T-helper 17 cell (primary cell): ENCODE results near the gene TRIM54. TPM values are rescaled to one million over a fixed set of nuclear protein-coding genes. Genes with fewer than 3 reads are reported as not detected.
"Not testable (repeated sequence)": the region's sequence is repeated elsewhere in the genome, so short reads cannot be mapped to it uniquely, and the experiment has no call there.

Source experiments
- ATAC-seq: fragments of 150-1000 bp; cut with Tn5 transposase; 2 replicates; pipeline ENCODE4 v1.10.0; 2021; ENCODE audit warnings: mild to moderate bottlenecking, moderate library complexity
- DNase-seq, 3 donors: peaks; one replicate each; pipeline versions ENCODE4 v3.0.0 to v3.0.0-alpha.2; 2020 to 2021
- H3K9me3 ChIP-seq: one replicate; pipeline ENCODE4 v1.7.0; 2013; ENCODE audit warnings: low read length, mild to moderate bottlenecking; ENCODE audit not compliant: control insufficient read depth, poor library complexity, severe bottlenecking
- H3K27ac Mint-ChIP-seq: one replicate; pipeline ENCODE4 v1.8.0; 2022; ENCODE audit warnings: mild to moderate bottlenecking, moderate library complexity, mixed read lengths
- H3K27me3 Mint-ChIP-seq: one replicate; pipeline ENCODE4 v1.8.0; 2022; ENCODE audit warnings: mixed read lengths
- H3K36me3 Mint-ChIP-seq: one replicate; pipeline ENCODE4 v1.8.0; 2022; ENCODE audit warnings: low read depth, mixed read lengths
- H3K4me1 Mint-ChIP-seq: one replicate; pipeline ENCODE4 v1.8.0; 2022; ENCODE audit warnings: mild to moderate bottlenecking, mixed read lengths
- H3K4me3 Mint-ChIP-seq: one replicate; pipeline ENCODE4 v1.8.0; 2022; ENCODE audit warnings: mild to moderate bottlenecking, moderate library complexity, mixed read lengths
- total RNA-seq, 4 donors: library from RNA in 2 of 4; stranded (reverse) in 2 of 4; gene quantifications; one replicate each; pipeline ENCODE4 v1.2.3 and lab custom pipeline; 2022 to 2026

The TRIM54 gene
- total RNA-seq, 2 donors from 2014 or later, result not detected

GRCh38 chr2:27280826-27281225, 1.4 kb upstream of the TRIM54 start:
- H3K4me1 Mint-ChIP-seq, result peaks cover 7% of the 10 kb centered on the region
- no peak overlapping the region for H3K4me3 Mint-ChIP-seq
- H3K36me3 Mint-ChIP-seq, result peaks cover 2% of the 10 kb centered on the region

DNA sequence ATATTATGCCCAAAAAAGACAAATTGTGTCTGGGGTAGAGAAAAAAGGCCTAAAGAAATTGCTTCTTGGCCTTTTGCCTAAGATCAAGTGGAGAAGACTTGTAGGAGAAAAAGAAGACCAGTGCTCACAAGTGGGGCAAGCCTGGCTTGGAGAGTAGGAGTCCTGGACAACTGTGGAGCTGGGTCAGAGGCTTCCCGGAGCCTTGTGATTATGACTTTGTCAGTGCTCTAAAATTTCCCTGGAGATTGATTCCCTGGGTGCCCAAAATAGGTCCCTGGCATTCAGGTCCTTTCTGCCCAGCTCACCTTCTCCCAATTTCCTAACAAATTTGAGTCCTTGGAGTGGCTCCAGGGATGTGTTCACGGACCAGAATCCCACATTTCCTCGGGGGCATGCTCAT, 787 bp upstream of the TRIM54 start:
- ATAC-seq (no peak), DNase-seq (no peak)
- peaks cover 2% of the 10 kb centered on the region for H3K36me3 Mint-ChIP-seq
- H3K4me1 Mint-ChIP-seq, result peaks cover 7% of the 10 kb centered on the region
- peak overlapping the region; percentile 16 for H3K27ac Mint-ChIP-seq
- H3K4me3 Mint-ChIP-seq, result no peak overlapping the region
- no peaks in the 10 kb centered on the region for H3K9me3 ChIP-seq
- H3K27me3 Mint-ChIP-seq, result peaks cover 62% of the 10 kb centered on the region

More at GRCh38 chr2:27280826-27281225, 1.4 kb upstream of the TRIM54 start:
- ATAC-seq, result no peak
- no peak for DNase-seq
- peak overlapping the region; percentile 16 for H3K27ac Mint-ChIP-seq
- H3K27me3 Mint-ChIP-seq, result peaks cover 65% of the 10 kb centered on the region
- H3K9me3 ChIP-seq, result no peaks in the 10 kb centered on the region

DNA sequence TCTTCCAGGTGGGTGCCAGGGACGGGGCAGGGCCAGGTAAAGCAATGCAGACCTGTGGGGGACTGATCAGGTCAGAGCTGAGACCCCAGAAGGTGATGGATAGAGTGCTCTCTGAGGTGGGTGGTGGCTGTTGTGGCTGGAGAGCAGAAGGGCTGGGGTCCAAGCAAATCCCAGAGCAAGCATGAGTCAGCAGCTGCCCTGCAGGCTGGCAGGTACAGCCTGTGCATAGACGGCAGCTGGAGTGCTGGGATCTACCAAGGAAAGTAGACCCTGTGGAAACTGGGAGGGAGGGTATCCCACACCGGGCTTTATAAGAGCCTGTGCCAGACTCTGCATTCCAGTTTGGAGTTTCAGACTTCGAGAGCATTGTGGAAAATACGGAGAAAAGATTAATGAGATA, 663 bp downstream of the TRIM54 start:
- no peak for ATAC-seq
- peak overlapping the region; percentile 21 for H3K27ac Mint-ChIP-seq
- peaks cover 63% of the 10 kb centered on the region for H3K27me3 Mint-ChIP-seq
- no peaks in the 10 kb centered on the region for H3K9me3 ChIP-seq
- H3K4me1 Mint-ChIP-seq, result peaks cover 7% of the 10 kb centered on the region
- H3K36me3 Mint-ChIP-seq, result peaks cover 2% of the 10 kb centered on the region
- no peak for DNase-seq
- no peak overlapping the region for H3K4me3 Mint-ChIP-seq

DNA sequence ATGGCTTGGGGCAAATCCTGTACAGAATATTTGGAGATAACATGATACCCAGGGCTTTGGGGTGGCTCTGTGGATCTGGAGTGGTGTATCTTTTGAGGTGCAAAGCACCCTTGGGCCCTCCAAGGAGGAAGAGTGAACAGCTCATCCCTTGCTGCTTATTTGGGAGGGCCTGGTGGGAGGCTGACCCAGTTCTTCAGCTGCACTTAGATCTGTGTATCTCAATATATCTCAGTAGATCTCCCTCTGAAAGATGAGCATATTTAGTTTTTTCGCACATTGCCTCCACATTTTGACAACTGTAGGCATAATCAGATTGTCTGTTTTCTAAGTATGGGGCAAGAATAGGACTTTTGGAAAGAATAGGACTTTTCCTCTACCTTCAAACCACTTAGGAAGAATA, 2.8 kb downstream of the TRIM54 start:
- Mint-ChIP-seq H3K4me1 (peaks cover under 1% of the 10 kb centered on the region), H3K36me3 (peaks cover 5% of the 10 kb centered on the region), H3K4me3 (no peak overlapping the region), H3K27ac (no peak overlapping the region), H3K27me3 (peaks cover 71% of the 10 kb centered on the region)
- no peak for DNase-seq
- no peaks in the 10 kb centered on the region for H3K9me3 ChIP-seq
- no peak for ATAC-seq

- H3K27ac Mint-ChIP-seq, result no peak overlapping the region
- ATAC-seq, result no peak
- H3K4me1 Mint-ChIP-seq, result no peaks in the 10 kb centered on the region
- H3K9me3 ChIP-seq, result no peaks in the 10 kb centered on the region
- peaks cover 5% of the 10 kb centered on the region for H3K36me3 Mint-ChIP-seq
- H3K27me3 Mint-ChIP-seq, result peaks cover 71% of the 10 kb centered on the region
- no peak for DNase-seq
- no peak overlapping the region for H3K4me3 Mint-ChIP-seq
Measured at GRCh38 chr2:27285481-27285880, 3.3 kb downstream of the TRIM54 start.

GRCh38 chr2:27288610-27289009, 6.4 kb downstream of the TRIM54 start:
- Mint-ChIP-seq H3K4me3 (no peak overlapping the region), H3K27me3 (peaks cover 64% of the 10 kb centered on the region), H3K27ac (no peak overlapping the region), H3K36me3 (peaks cover 7% of the 10 kb centered on the region), H3K4me1 (peaks cover 3% of the 10 kb centered on the region)
- ATAC-seq (no peak), DNase-seq (no peak)
- H3K9me3 ChIP-seq, result no peaks in the 10 kb centered on the region

- Mint-ChIP-seq H3K27me3 (peaks cover 66% of the 10 kb centered on the region), H3K4me1 (peaks cover 3% of the 10 kb centered on the region), H3K27ac (no peak overlapping the region), H3K36me3 (peaks cover 7% of the 10 kb centered on the region), H3K4me3 (no peak overlapping the region)
- no peaks in the 10 kb centered on the region for H3K9me3 ChIP-seq
- DNase-seq, result no peak
- no peak for ATAC-seq
Measured at GRCh38 chr2:27290549-27290948, 8.3 kb downstream of the TRIM54 start.

DNA sequence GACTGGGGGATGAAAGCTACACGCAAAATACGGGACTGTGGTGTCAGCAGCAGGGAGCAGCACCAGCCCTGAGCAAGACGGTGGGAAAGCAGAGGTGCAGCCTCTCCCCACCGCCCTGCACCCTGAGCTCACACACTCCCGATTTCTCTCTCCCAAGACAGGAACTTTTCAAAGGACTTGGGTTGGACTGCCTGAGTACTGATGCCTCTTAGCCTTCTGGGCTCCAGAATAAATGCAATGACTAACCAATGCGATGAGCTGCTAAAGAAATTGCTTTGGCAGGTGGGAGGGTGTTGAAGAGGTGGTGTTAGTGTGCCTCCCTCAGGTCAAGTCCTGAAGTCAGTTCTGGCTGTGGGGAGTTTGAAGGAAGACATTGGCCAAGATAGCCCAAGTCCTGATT, 9.6 kb downstream of the TRIM54 start:
- Mint-ChIP-seq H3K36me3 (peaks cover 7% of the 10 kb centered on the region), H3K4me1 (peaks cover 3% of the 10 kb centered on the region), H3K4me3 (no peak overlapping the region), H3K27me3 (peaks cover 67% of the 10 kb centered on the region), H3K27ac (no peak overlapping the region)
- no peaks in the 10 kb centered on the region for H3K9me3 ChIP-seq
- DNase-seq, result no peak
- ATAC-seq, result no peak

- H3K36me3 Mint-ChIP-seq, result peaks cover 4% of the 10 kb centered on the region
- no peak overlapping the region for H3K27ac Mint-ChIP-seq
- H3K4me1 Mint-ChIP-seq, result peaks cover 3% of the 10 kb centered on the region
- peaks cover 64% of the 10 kb centered on the region for H3K27me3 Mint-ChIP-seq
- H3K9me3 ChIP-seq, result no peaks in the 10 kb centered on the region
- ATAC-seq, result no peak
- DNase-seq, result no peak
- H3K4me3 Mint-ChIP-seq, result no peak overlapping the region
Measured at GRCh38 chr2:27294928-27295327, 12.7 kb downstream of the TRIM54 start.

DNA sequence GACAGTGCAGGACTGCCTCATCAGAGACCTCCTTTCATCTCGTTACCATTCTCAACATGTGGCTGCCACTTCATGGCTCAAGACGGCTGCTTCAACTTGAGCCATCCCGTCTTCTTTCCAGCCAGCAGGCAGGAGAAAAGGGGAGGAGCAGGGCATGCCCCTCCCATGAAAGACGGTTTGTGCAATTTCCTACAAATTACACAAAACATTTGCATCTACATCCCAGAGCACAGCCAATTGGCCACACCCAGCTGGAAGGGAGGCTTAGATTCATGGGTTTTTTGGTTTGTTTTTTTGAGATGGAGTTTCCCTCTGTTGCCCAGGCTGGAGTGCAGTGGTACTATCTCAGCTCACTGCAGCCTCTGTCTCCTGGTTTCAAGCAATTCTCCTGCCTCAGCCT, 14.3 kb downstream of the TRIM54 start:
- no peak overlapping the region for H3K27ac Mint-ChIP-seq
- peaks cover 61% of the 10 kb centered on the region for H3K27me3 Mint-ChIP-seq
- no peaks in the 10 kb centered on the region for H3K9me3 ChIP-seq
- no peak for ATAC-seq
- H3K4me1 Mint-ChIP-seq, result peaks cover 3% of the 10 kb centered on the region
- peaks cover 3% of the 10 kb centered on the region for H3K36me3 Mint-ChIP-seq
- no peak overlapping the region for H3K4me3 Mint-ChIP-seq
- DNase-seq, result no peak

GRCh38 chr2:27297195-27297594, 15.0 kb downstream of the TRIM54 start:
- ATAC-seq (no peak), DNase-seq (no peak)
- peaks cover 3% of the 10 kb centered on the region for H3K4me1 Mint-ChIP-seq
- no peak overlapping the region for H3K4me3 Mint-ChIP-seq
- no peak overlapping the region for H3K27ac Mint-ChIP-seq
- peaks cover 2% of the 10 kb centered on the region for H3K36me3 Mint-ChIP-seq
- peaks cover 54% of the 10 kb centered on the region for H3K27me3 Mint-ChIP-seq
- no peaks in the 10 kb centered on the region for H3K9me3 ChIP-seq

- no peak for ATAC-seq
Measured at GRCh38 chr2:27298391-27299080, 16.3 kb downstream of the TRIM54 start.

GRCh38 chr2:27300606-27301005, 18.4 kb downstream of the TRIM54 start:
- not testable (repeated sequence) for DNase-seq, H3K4me1 Mint-ChIP-seq, H3K27ac Mint-ChIP-seq, ATAC-seq, H3K4me3 Mint-ChIP-seq, H3K9me3 ChIP-seq, H3K36me3 Mint-ChIP-seq
- H3K27me3 Mint-ChIP-seq, result peaks cover 41% of the 10 kb centered on the region

More at GRCh38 chr2:27298391-27299080, 16.3 kb downstream of the TRIM54 start:
- no peak for DNase-seq
- Mint-ChIP-seq H3K27ac (no peak overlapping the region), H3K27me3 (peaks cover 41% of the 10 kb centered on the region), H3K36me3 (no peaks in the 10 kb centered on the region), H3K4me3 (no peak overlapping the region), H3K4me1 (no peaks in the 10 kb centered on the region)
- no peaks in the 10 kb centered on the region for H3K9me3 ChIP-seq
